Adrenal gland (tissue), 5 donors: ENCODE data around the gene SCAF8.

Experiments
- CTCF ChIP-seq, 6 experiments: fragments of 450-650 bp in 4 of 6; fragments of 200-600 bp in 2 of 6; sonication (generic) in 1 of 6; IDR thresholded peaks; 1 replicate in 5 of 6; 2 replicates in 1 of 6; pipeline versions ENCODE4 v1.5.1 to v1.8.0; 2016 to 2021; ENCODE audit warnings: antibody characterized with exemption in 6 of 6, mild to moderate bottlenecking in 2 of 6, moderate library complexity in 1 of 6
- POLR2A ChIP-seq, 2 donors: fragments of 450-650 bp; IDR thresholded peaks; one replicate each; pipeline ENCODE4 v1.6.1; 2017; ENCODE audit warnings: antibody characterized with exemption in 2 of 2, mild to moderate bottlenecking in 2 of 2, moderate library complexity in 1 of 2
- donor health status: DM: no; HTN: no; CAD: no.

GRCh38 chr6:154737424-154737823, 4.2 kb downstream of the SCAF8 start:
- TF ChIP-seq CTCF (IDR thresholded peaks at IDR 0.05), result no peak
- no peak for TF ChIP-seq POLR2A (IDR thresholded peaks at IDR 0.05)
